Endothelial cell of umbilical vein (primary cell): ENCODE data around the gene FMNL1. TPM values are rescaled to one million over a fixed set of nuclear protein-coding genes. Genes with fewer than 3 reads are reported as not detected.

Source experiments
- BruUV-seq: library from RNA; stranded (reverse); fragments of 400-500 nt; replicated peaks from 2 replicates; lab custom pipeline; 2021; lab: Mats Ljungman, UMichigan
- CTCF ChIA-PET: fragments of 300-600, 350-600 bp; sonication (Branson Sonifier 250); formaldehyde crosslinking; loops from one replicate; lab custom pipeline; 2021; ENCODE audit warnings: antibody characterized with exemption, inconsistent platforms; lab: Charles Lee
- POLR2A ChIA-PET: fragments of 300-600, 350-600 bp; sonication (Branson Sonifier 250); formaldehyde crosslinking; loops from one replicate; lab custom pipeline; 2021; ENCODE audit warnings: antibody characterized with exemption, inconsistent platforms; lab: Charles Lee
- DNase-seq: peaks from one replicate; pipeline ENCODE4 v3.0.0-alpha.2; 2011; ENCODE audit warnings: low read depth, low spot score
- FAIRE-seq: peaks from 2 replicates; lab custom pipeline; 2011; peaks lifted over from hg19 to GRCh38; lab: Jason Lieb, UNC
- H2AFZ ChIP-seq: 2 replicates; pipeline ENCODE4 v1.6.0; 2012; ENCODE audit warnings: low read depth, low read length, control low read depth, inconsistent platforms
- H3K27ac ChIP-seq: 2 replicates; pipeline ENCODE4 v1.5.1; 2011; ENCODE audit warnings: low read depth, mild to moderate bottlenecking, control low read depth, low read length, moderate library complexity; ENCODE audit not compliant: insufficient read depth
- H3K27me3 ChIP-seq, 2 experiments: 2 replicates each; pipeline versions ENCODE4 v1.6.0 to v1.6.1; 2011; ENCODE audit warnings: low read length in 2 of 2, mixed read lengths in 1 of 2; ENCODE audit not compliant: control insufficient read depth in 2 of 2, insufficient read depth in 2 of 2
- H3K36me3 ChIP-seq, 2 experiments: 2 replicates in 1 of 2; 3 replicates in 1 of 2; pipeline ENCODE4 v1.5.1; 2011; ENCODE audit warnings: low read length in 2 of 2, mild to moderate bottlenecking in 1 of 2, moderate library complexity in 1 of 2; ENCODE audit not compliant: control insufficient read depth in 2 of 2, insufficient read depth in 2 of 2; ENCODE audit errors: extremely low read depth in 1 of 2
- H3K4me1 ChIP-seq: 3 replicates; pipeline ENCODE4 v1.5.1; 2011; ENCODE audit warnings: mild to moderate bottlenecking, low read length; ENCODE audit not compliant: control insufficient read depth, insufficient read depth; ENCODE audit errors: extremely low read depth
- H3K4me2 ChIP-seq: 2 replicates; pipeline ENCODE4 v1.6.1; 2011; ENCODE audit warnings: low read length, control low read depth, mixed read lengths; ENCODE audit not compliant: insufficient read depth
- H3K4me3 ChIP-seq, 3 experiments: fragments of 200-600 bp in 1 of 3; sonication (generic), shearing (Covaris generic) in 1 of 3; replicated peaks in 1 of 3; 2 replicates each; pipeline ENCODE4 v1.5.1; 2011 to 2016; ENCODE audit warnings: control low read depth in 3 of 3, low read length in 3 of 3, mild to moderate bottlenecking in 2 of 3, inconsistent platforms in 1 of 3, low read depth in 1 of 3, moderate library complexity in 1 of 3; ENCODE audit not compliant: insufficient read depth in 1 of 3
- H3K79me2 ChIP-seq: 2 replicates; pipeline ENCODE4 v1.6.0; 2012; ENCODE audit warnings: low read length, inconsistent platforms; ENCODE audit not compliant: control insufficient read depth, insufficient read depth
- H3K9ac ChIP-seq: replicated peaks from 2 replicates; pipeline ENCODE3; 2011; ENCODE audit warnings: low read length, control low read depth; ENCODE audit not compliant: insufficient read depth; ENCODE audit errors: extremely low read depth
- H3K9me1 ChIP-seq: replicated peaks from 3 replicates; pipeline ENCODE4 v1.6.0; 2011; ENCODE audit warnings: mild to moderate bottlenecking, low read length; ENCODE audit not compliant: control insufficient read depth, insufficient read depth; ENCODE audit errors: extremely low read depth
- H3K9me3 ChIP-seq: replicated peaks from 2 replicates; pipeline ENCODE4 v1.5.1; 2012; ENCODE audit warnings: low read length, inconsistent platforms; ENCODE audit not compliant: control insufficient read depth, insufficient read depth
- H4K20me1 ChIP-seq: replicated peaks from 2 replicates; pipeline ENCODE3; 2011; ENCODE audit warnings: mild to moderate bottlenecking, low read length; ENCODE audit not compliant: control insufficient read depth, insufficient read depth; ENCODE audit errors: extremely low read depth
- CTCF ChIP-seq, 2 donors: IDR thresholded peaks; 1 replicate in 1 of 2; 2 replicates in 1 of 2; pipeline ENCODE4 v1.5.1; 2011; ENCODE audit warnings: low read length in 2 of 2, mild to moderate bottlenecking in 2 of 2, moderate library complexity in 2 of 2, control low read depth in 1 of 2, inconsistent platforms in 1 of 2, low read depth in 1 of 2; ENCODE audit not compliant: insufficient read depth in 1 of 2; ENCODE audit errors: extremely low read depth in 1 of 2
- EZH2 ChIP-seq: IDR thresholded peaks from 2 replicates; pipeline ENCODE4 v1.6.1; 2012; ENCODE audit warnings: borderline replicate concordance, low read depth, mild to moderate bottlenecking, moderate library complexity, low read length, inconsistent platforms; ENCODE audit not compliant: severe bottlenecking
- FOS ChIP-seq: IDR thresholded peaks from 2 replicates; pipeline ENCODE4 v1.6.1; 2011; ENCODE audit warnings: mild to moderate bottlenecking, low read length, moderate library complexity, borderline replicate concordance; ENCODE audit not compliant: insufficient read depth
- GATA2 ChIP-seq: IDR thresholded peaks from 2 replicates; pipeline ENCODE4 v1.7.0; 2011; ENCODE audit warnings: low read depth, mild to moderate bottlenecking, moderate library complexity, mixed read lengths, low read length; ENCODE audit not compliant: insufficient read length, insufficient read depth
- JUN ChIP-seq: IDR thresholded peaks from 2 replicates; pipeline ENCODE4 v1.6.1; 2011; ENCODE audit warnings: borderline replicate concordance, low read depth; ENCODE audit not compliant: insufficient read length, insufficient read depth
- MYC ChIP-seq: IDR thresholded peaks from one replicate; pipeline ENCODE4 v1.6.1; 2011; ENCODE audit warnings: mild to moderate bottlenecking, low read depth, low read length
- POLR2A ChIP-seq: IDR thresholded peaks from 2 replicates; pipeline ENCODE4 v1.6.1; 2012; ENCODE audit warnings: low read depth, mild to moderate bottlenecking, control low read depth, low read length
- POLR2AphosphoS5 ChIP-seq: IDR thresholded peaks from 2 replicates; pipeline ENCODE4 v1.6.1; 2012; ENCODE audit warnings: low read depth, mild to moderate bottlenecking, control low read depth, low read length, moderate library complexity; ENCODE audit not compliant: insufficient read depth
- dilution Hi-C: fragments of 300-500 bp; cut with MboI; formaldehyde crosslinking; loops from one replicate; pipeline ENCODE4 v1.15.0; 2019; ENCODE audit warnings: low sequenced_read_pairs; ENCODE audit not compliant: extremely low pct_ligation_motif_present
- intact Hi-C: fragments of 100-400 bp; cut with micrococcal nuclease; formaldehyde crosslinking; loops from one replicate; pipeline ENCODE4 v1.10.0; 2022
- polyA plus RNA-seq, 4 experiments: library from polyadenylated mRNA; depleted of rRNA in 3 of 4; stranded (reverse) in 3 of 4; unstranded in 1 of 4; fragments of >200 nt; gene quantifications; 2 replicates each; pipeline versions ENCODE4 v1.2.1 to v1.2.3, GENCODE V29; 2011 to 2012; ENCODE audit warnings: missing spikeins in 1 of 4
- total RNA-seq: library from RNA; stranded (reverse); gene quantifications from 2 replicates; pipeline ENCODE4 v1.2.3, GENCODE V29; 2021
- TF ChIP-seq, protein P1 (sequence below): IDR thresholded peaks from 2 replicates; pipeline ENCODE4 v1.6.1; 2011; ENCODE audit not compliant: insufficient read depth, insufficient read length

The FMNL1 gene
- total and polyA plus RNA-seq, 2 donors (not counting 3 experiments of a cell fraction or from before 2014, with no cell fraction given), result 0.95 to 1.6 TPM

GRCh38 chr17:45229681-45230409 is 8.2 kb downstream of the FMNL1 start:
- H3K4me2 ChIP-seq, result no peak overlapping the region
- no peak overlapping the region for H2AFZ ChIP-seq
- POLR2A ChIA-PET, result no interaction called here
- TF ChIP-seq CTCF (IDR thresholded peaks at IDR 0.05; ENCODE audit: extremely low read depth in 1 of 2, insufficient read depth in 1 of 2, low read depth in 1 of 2, low read length in 2 of 2) (no peak), FOS (no peak), GATA2 (no peak)
- no peak overlapping the region for H3K9ac ChIP-seq
- DNase-seq (no peak), FAIRE-seq (no peak)
- no peak overlapping the region for H3K27ac ChIP-seq
- dilution Hi-C loops (no loop called here), intact Hi-C loops (no loop called here)
- no peaks in the 10 kb centered on the region for H3K9me1 ChIP-seq
- H3K36me3 ChIP-seq, result no peaks in the 10 kb centered on the region
- CTCF ChIA-PET, result interaction anchor here (1.1 to 6.6 kb wide), 5 partner anchors 11 to 156 kb away, joined by 3 to 93 read pairs (median 12); partner anchors contain the start of genes ACBD4 and FMNL1
- no peak overlapping the region for H3K4me3 ChIP-seq
- no TSS peak for BruUV-seq
- peaks cover 8% of the 10 kb centered on the region for H3K4me1 ChIP-seq
- H4K20me1 ChIP-seq, result no peaks in the 10 kb centered on the region
- no peaks in the 10 kb centered on the region for H3K79me2 ChIP-seq
- no peaks in the 10 kb centered on the region for H3K9me3 ChIP-seq
- H3K27me3 ChIP-seq, result no peaks in the 10 kb centered on the region

DNA sequence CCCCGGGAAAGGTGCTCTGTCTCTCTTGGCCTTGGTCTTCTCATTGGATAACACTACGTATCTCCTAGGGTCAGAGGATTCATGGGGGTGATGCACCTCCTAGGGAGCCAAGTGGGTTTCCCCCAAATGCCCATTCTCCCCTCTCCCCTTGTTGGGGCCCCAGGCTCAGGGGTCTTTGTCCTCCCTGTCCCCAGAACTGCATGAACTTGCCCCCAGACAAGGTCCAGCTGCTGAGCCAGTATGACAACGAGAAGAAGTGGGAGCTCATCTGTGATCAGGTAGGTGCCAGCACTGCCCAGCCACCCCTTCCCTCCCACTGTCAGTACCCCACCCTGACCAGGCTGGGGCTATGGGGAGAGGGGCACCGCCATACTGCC is 8.7 kb downstream of the FMNL1 start:
- ChIA-PET POLR2A (no interaction called here), CTCF (interaction anchor here (0.6 to 6.6 kb wide), 6 partner anchors 11 to 95 kb away, joined by 3 to 93 read pairs (median 9); partner anchors contain the start of genes ACBD4 and FMNL1)
- Histone ChIP-seq H3K9me1 (no peaks in the 10 kb centered on the region), H3K27ac (no peak overlapping the region), H3K36me3 (no peaks in the 10 kb centered on the region), H3K27me3 (no peaks in the 10 kb centered on the region), H3K4me2 (no peak overlapping the region), H2AFZ (no peak overlapping the region), H3K79me2 (no peaks in the 10 kb centered on the region), H3K9me3 (no peaks in the 10 kb centered on the region), H4K20me1 (no peaks in the 10 kb centered on the region), H3K4me3 (no peak overlapping the region), H3K4me1 (peaks cover 8% of the 10 kb centered on the region), H3K9ac (no peak overlapping the region)
- TF ChIP-seq FOS (no peak), POLR2A (no peak), GATA2 (no peak), JUN (no peak), POLR2AphosphoS5 (no peak), CTCF (IDR thresholded peaks at IDR 0.05; ENCODE audit: extremely low read depth in 1 of 2, insufficient read depth in 1 of 2, low read depth in 1 of 2, low read length in 2 of 2) (no peak), EZH2 (no peak), MYC (no peak)
- TF ChIP-seq, protein P1, sequence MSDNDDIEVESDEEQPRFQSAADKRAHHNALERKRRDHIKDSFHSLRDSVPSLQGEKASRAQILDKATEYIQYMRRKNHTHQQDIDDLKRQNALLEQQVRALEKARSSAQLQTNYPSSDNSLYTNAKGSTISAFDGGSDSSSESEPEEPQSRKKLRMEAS, result no peak
- no peak for DNase-seq
- dilution Hi-C loops (no loop called here), intact Hi-C loops (no loop called here)
- no peak for FAIRE-seq
- BruUV-seq, result no TSS peak
